ENCODE results near the gene C11orf24.

DNA sequence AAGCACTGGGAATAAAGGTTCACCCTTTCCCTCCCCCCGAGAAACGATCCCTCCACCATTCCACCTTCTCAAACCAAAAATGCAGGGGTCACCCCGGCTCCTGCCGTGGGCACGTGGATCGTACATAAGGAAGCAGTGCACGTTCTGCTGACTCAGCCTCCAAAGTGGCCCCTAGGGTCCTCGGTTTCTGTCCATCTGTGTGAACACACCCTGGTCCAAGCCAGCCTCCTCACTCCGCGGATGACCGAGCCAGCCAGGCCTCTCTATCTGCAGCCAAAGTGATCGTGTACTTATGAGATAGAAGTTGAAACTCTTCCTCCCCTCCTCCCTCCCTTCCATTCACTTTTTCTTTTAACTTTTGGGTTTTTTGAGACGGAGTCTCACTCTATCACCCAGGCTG lies 16.2 kb downstream of the C11orf24 start:
- TF ChIP-seq, protein P1, sequence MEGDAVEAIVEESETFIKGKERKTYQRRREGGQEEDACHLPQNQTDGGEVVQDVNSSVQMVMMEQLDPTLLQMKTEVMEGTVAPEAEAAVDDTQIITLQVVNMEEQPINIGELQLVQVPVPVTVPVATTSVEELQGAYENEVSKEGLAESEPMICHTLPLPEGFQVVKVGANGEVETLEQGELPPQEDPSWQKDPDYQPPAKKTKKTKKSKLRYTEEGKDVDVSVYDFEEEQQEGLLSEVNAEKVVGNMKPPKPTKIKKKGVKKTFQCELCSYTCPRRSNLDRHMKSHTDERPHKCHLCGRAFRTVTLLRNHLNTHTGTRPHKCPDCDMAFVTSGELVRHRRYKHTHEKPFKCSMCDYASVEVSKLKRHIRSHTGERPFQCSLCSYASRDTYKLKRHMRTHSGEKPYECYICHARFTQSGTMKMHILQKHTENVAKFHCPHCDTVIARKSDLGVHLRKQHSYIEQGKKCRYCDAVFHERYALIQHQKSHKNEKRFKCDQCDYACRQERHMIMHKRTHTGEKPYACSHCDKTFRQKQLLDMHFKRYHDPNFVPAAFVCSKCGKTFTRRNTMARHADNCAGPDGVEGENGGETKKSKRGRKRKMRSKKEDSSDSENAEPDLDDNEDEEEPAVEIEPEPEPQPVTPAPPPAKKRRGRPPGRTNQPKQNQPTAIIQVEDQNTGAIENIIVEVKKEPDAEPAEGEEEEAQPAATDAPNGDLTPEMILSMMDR (conservative IDR thresholded peaks at IDR 0.05 in 1 of 2, IDR thresholded peaks at IDR 0.05 in 1 of 2; ENCODE audit: extremely low read depth in 1 of 2, insufficient read depth in 1 of 2, low read depth in 1 of 2, low read length in 2 of 2): no peak
- no peak for TF ChIP-seq EZH2 (IDR thresholded peaks at IDR 0.05; ENCODE audit: borderline replicate concordance, low read length)

All from mammary epithelial cell (primary cell).